GM12864 (cell line): ENCODE measurements around the gene FERMT1.
A peak's percentile ranks its signal among the peaks of the same experiment; 100 is the strongest.

Experiments used
- DNase-seq: peaks from one replicate; pipeline ENCODE4 v3.0.0-alpha.2; 2011; ENCODE audit warnings: low read depth
- H3K4me3 ChIP-seq: 2 replicates; pipeline ENCODE4 v1.5.1; 2011; ENCODE audit warnings: mild to moderate bottlenecking, low read depth, low read length, control low read depth
- CTCF ChIP-seq: IDR thresholded peaks from 2 replicates; pipeline ENCODE4 v1.5.1; 2011; ENCODE audit warnings: low read depth, mild to moderate bottlenecking, moderate library complexity, low read length, control low read depth, inconsistent platforms; ENCODE audit errors: missing control alignments

The FERMT1 gene

GRCh38 chr20:6074145-6074561 lies 48.7 kb downstream of the FERMT1 start:
- peak; percentile 74 for TF ChIP-seq CTCF
- no peak overlapping the region for H3K4me3 ChIP-seq
- DNase-seq = peak; percentile 26

- TF ChIP-seq CTCF = no peak
- no peak for DNase-seq
- H3K4me3 ChIP-seq = no peak overlapping the region
Measured at GRCh38 chr20:6070829-6071695, 51.8 kb downstream of the FERMT1 start.

GRCh38 chr20:6069669-6070068 lies 53.2 kb downstream of the FERMT1 start:
- no peak for DNase-seq
- TF ChIP-seq CTCF = no peak
- H3K4me3 ChIP-seq = no peak overlapping the region

GRCh38 chr20:6067763-6068318 lies 55.0 kb downstream of the FERMT1 start:
- H3K4me3 ChIP-seq = no peak overlapping the region
- no peak for DNase-seq
- no peak for TF ChIP-seq CTCF

- no peak for TF ChIP-seq CTCF
- H3K4me3 ChIP-seq = no peak overlapping the region
- DNase-seq = no peak
Measured at GRCh38 chr20:6066582-6066981, 56.2 kb downstream of the FERMT1 start.

GRCh38 chr20:6061544-6061943 lies 61.3 kb downstream of the FERMT1 start:
- no peak for DNase-seq
- TF ChIP-seq CTCF = no peak
- H3K4me3 ChIP-seq = no peak overlapping the region
